Ovary (tissue), 3 donors: ENCODE measurements around the gene RBMS1.

Source experiments
- EP300 ChIP-seq: sonication (generic); formaldehyde crosslinking; IDR thresholded peaks from one replicate; pipeline ENCODE4 v1.6.1; 2017; ENCODE audit warnings: antibody characterized with exemption
- POLR2A ChIP-seq: fragments of 450-650 bp; IDR thresholded peaks from one replicate; pipeline ENCODE4 v1.6.1; 2017; ENCODE audit warnings: antibody characterized with exemption, mild to moderate bottlenecking, moderate library complexity
- TF ChIP-seq, protein P1 (sequence below), 3 donors: fragments of 450-650 bp in 2 of 3; fragments of 200-600 bp in 1 of 3; IDR thresholded peaks; one replicate each; pipeline versions ENCODE4 v1.5.1 to v1.8.0; 2016 to 2022; ENCODE audit warnings: antibody characterized with exemption in 3 of 3, mild to moderate bottlenecking in 1 of 3
- donor health status: DM: no; HTN: no; CAD: no.

DNA sequence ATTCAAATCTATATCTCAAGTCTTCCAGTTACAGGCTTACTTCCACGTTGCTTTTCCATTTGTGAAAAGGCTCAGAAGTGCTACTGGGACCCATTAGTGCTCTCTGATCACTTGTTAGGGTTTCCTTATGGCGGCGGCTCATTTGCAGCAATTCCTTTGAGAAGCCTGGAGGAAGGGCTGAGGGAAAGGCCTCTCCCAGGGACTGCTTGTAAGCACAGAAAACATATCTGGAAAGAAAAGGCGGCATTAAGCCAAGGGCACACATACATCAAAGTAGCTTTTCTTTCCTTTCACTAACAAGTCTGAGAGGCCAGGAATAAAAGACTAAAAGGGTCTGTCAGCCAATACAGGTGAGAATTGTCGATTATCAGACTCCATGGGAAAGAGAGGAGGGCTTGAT lies 254.2 kb downstream of the RBMS1 start:
- TF ChIP-seq, protein P1, sequence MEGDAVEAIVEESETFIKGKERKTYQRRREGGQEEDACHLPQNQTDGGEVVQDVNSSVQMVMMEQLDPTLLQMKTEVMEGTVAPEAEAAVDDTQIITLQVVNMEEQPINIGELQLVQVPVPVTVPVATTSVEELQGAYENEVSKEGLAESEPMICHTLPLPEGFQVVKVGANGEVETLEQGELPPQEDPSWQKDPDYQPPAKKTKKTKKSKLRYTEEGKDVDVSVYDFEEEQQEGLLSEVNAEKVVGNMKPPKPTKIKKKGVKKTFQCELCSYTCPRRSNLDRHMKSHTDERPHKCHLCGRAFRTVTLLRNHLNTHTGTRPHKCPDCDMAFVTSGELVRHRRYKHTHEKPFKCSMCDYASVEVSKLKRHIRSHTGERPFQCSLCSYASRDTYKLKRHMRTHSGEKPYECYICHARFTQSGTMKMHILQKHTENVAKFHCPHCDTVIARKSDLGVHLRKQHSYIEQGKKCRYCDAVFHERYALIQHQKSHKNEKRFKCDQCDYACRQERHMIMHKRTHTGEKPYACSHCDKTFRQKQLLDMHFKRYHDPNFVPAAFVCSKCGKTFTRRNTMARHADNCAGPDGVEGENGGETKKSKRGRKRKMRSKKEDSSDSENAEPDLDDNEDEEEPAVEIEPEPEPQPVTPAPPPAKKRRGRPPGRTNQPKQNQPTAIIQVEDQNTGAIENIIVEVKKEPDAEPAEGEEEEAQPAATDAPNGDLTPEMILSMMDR (IDR thresholded peaks at IDR 0.05), result no peak
- TF ChIP-seq POLR2A (no peak), EP300 (no peak)
